Measurements from ENCODE around the gene MTMR10.

DNA sequence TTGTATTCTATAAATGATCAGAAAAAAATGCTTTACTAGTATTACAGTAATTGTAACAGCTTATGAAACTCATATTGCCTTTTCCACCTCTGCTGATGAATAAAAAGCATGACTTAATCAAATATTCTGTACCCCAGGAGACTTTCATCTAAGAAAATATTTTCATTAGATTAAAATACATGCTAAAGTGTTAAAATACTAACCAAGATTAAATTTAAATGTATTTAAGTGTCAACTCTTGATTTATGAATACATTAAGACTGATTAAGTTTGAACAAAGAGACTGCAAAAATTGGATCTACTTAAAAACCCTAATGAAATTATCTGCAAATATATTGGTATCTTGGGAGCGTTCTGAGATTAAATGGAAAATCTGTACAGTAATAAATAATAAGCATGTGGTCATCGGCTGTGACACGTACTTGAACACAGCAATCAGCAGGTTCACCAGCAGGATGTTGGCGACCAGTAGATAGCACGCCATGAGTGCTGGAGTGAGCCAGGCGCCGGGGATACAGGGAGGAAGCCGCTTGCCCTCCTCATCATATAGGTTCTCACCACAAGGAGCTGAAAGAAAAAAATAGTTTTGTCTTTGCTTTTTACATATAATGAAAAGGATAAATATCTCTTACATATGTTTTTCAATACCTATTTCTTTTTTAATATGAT, 36.6 kb upstream of the MTMR10 start:
- no peak for TF ChIP-seq POLR2AphosphoS5 (IDR thresholded peaks at IDR 0.05)
- TF ChIP-seq, protein P1, sequence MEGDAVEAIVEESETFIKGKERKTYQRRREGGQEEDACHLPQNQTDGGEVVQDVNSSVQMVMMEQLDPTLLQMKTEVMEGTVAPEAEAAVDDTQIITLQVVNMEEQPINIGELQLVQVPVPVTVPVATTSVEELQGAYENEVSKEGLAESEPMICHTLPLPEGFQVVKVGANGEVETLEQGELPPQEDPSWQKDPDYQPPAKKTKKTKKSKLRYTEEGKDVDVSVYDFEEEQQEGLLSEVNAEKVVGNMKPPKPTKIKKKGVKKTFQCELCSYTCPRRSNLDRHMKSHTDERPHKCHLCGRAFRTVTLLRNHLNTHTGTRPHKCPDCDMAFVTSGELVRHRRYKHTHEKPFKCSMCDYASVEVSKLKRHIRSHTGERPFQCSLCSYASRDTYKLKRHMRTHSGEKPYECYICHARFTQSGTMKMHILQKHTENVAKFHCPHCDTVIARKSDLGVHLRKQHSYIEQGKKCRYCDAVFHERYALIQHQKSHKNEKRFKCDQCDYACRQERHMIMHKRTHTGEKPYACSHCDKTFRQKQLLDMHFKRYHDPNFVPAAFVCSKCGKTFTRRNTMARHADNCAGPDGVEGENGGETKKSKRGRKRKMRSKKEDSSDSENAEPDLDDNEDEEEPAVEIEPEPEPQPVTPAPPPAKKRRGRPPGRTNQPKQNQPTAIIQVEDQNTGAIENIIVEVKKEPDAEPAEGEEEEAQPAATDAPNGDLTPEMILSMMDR (IDR thresholded peaks at IDR 0.05) = no peak

Measured in suprapubic skin (tissue), 3 donors.